ENCODE results near the gene IL6ST.
"Not testable (repeated sequence)": the region's sequence is repeated elsewhere in the genome, so short reads cannot be mapped to it uniquely, and the experiment has no call there.

IL6ST gene

GRCh38 chr5:55969956-55970355, 24.8 kb downstream of the IL6ST start:
- peaks cover 5% of the 10 kb centered on the region for H3K36me3 ChIP-seq (ENCODE audit: low read depth)
- DNase-seq (ENCODE audit: low spot score) = no peak

DNA sequence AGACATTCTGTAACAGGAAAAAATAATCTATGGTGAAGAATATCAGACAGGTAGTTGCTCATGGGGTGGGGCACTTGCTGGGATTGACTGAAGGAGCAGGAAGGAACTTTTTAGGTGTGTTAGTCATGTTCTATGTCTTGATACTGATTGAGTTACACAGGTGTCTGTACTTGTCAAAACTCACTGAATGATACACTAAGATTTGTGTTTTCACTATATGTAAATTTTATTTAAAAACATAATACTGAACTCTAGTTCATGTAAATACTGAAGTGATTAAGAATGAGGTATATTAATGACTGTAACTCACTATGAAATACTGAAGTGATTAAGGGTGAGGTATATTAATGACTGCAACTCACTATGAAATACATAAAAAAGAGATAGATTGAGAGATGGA, 28.5 kb downstream of the IL6ST start:
- peaks cover 24% of the 10 kb centered on the region for H3K36me3 ChIP-seq (ENCODE audit: low read depth)
- H3K4me3 ChIP-seq (ENCODE audit: severe bottlenecking) = no peak overlapping the region
- no peaks in the 10 kb centered on the region for H3K9me3 ChIP-seq (ENCODE audit: severe bottlenecking)
- TF ChIP-seq CTCF (IDR thresholded peaks at IDR 0.05; ENCODE audit: poor library complexity, severe bottlenecking) = no peak
- H3K4me1 ChIP-seq (ENCODE audit: insufficient read depth, poor library complexity, severe bottlenecking) = peaks cover 9% of the 10 kb centered on the region
- ATAC-seq (ENCODE audit: low read depth) = peak; percentile 98
- no peak for DNase-seq (ENCODE audit: low spot score)
- H3K27me3 ChIP-seq (ENCODE audit: insufficient read depth, poor library complexity, severe bottlenecking) = no peaks in the 10 kb centered on the region
- H3K27ac ChIP-seq (ENCODE audit: poor library complexity, severe bottlenecking) = no peak overlapping the region

More at GRCh38 chr5:55969956-55970355, 24.8 kb downstream of the IL6ST start:
- Histone ChIP-seq H3K27ac (ENCODE audit: poor library complexity, severe bottlenecking) (no peak overlapping the region), H3K9me3 (ENCODE audit: severe bottlenecking) (no peaks in the 10 kb centered on the region), H3K4me3 (ENCODE audit: severe bottlenecking) (no peak overlapping the region), H3K4me1 (ENCODE audit: insufficient read depth, poor library complexity, severe bottlenecking) (peaks cover 9% of the 10 kb centered on the region), H3K27me3 (ENCODE audit: insufficient read depth, poor library complexity, severe bottlenecking) (no peaks in the 10 kb centered on the region)
- TF ChIP-seq CTCF (IDR thresholded peaks at IDR 0.05; ENCODE audit: poor library complexity, severe bottlenecking) = no peak
- ATAC-seq (ENCODE audit: low read depth) = peak; percentile 54; the same call in 1 of the 3 replicates

- Histone ChIP-seq H3K9me3 (ENCODE audit: severe bottlenecking) (no peaks in the 10 kb centered on the region), H3K4me1 (ENCODE audit: insufficient read depth, poor library complexity, severe bottlenecking) (peaks cover 9% of the 10 kb centered on the region), H3K27me3 (ENCODE audit: insufficient read depth, poor library complexity, severe bottlenecking) (no peaks in the 10 kb centered on the region), H3K36me3 (ENCODE audit: low read depth) (peaks cover 27% of the 10 kb centered on the region), H3K27ac (ENCODE audit: poor library complexity, severe bottlenecking) (no peak overlapping the region), H3K4me3 (ENCODE audit: severe bottlenecking) (no peak overlapping the region)
- TF ChIP-seq CTCF (IDR thresholded peaks at IDR 0.05; ENCODE audit: poor library complexity, severe bottlenecking) = no peak
- ATAC-seq (ENCODE audit: low read depth) (no peak), DNase-seq (ENCODE audit: low spot score) (no peak)
These were observed 29.2 kb downstream of the IL6ST start for GRCh38 chr5:55965525-55965924.

GRCh38 chr5:55960779-55961178, 34.0 kb downstream of the IL6ST start:
- ATAC-seq (ENCODE audit: low read depth) (no peak), DNase-seq (ENCODE audit: low spot score) (no peak)
- H3K27me3 ChIP-seq (ENCODE audit: insufficient read depth, poor library complexity, severe bottlenecking) = no peaks in the 10 kb centered on the region
- peaks cover 55% of the 10 kb centered on the region for H3K36me3 ChIP-seq (ENCODE audit: low read depth)
- H3K4me3 ChIP-seq (ENCODE audit: severe bottlenecking) = no peak overlapping the region
- peaks cover under 1% of the 10 kb centered on the region for H3K4me1 ChIP-seq (ENCODE audit: insufficient read depth, poor library complexity, severe bottlenecking)
- no peak overlapping the region for H3K27ac ChIP-seq (ENCODE audit: poor library complexity, severe bottlenecking)
- H3K9me3 ChIP-seq (ENCODE audit: severe bottlenecking) = no peaks in the 10 kb centered on the region
- TF ChIP-seq CTCF (IDR thresholded peaks at IDR 0.05; ENCODE audit: poor library complexity, severe bottlenecking) = no peak

- no peaks in the 10 kb centered on the region for H3K27me3 ChIP-seq (ENCODE audit: insufficient read depth, poor library complexity, severe bottlenecking)
- DNase-seq (ENCODE audit: low spot score) (no peak), ATAC-seq (ENCODE audit: low read depth) (no peak)
- no peaks in the 10 kb centered on the region for H3K9me3 ChIP-seq (ENCODE audit: severe bottlenecking)
- H3K27ac ChIP-seq (ENCODE audit: poor library complexity, severe bottlenecking) = no peak overlapping the region
- H3K4me3 ChIP-seq (ENCODE audit: severe bottlenecking) = no peak overlapping the region
- peaks cover 70% of the 10 kb centered on the region for H3K36me3 ChIP-seq (ENCODE audit: low read depth)
- no peaks in the 10 kb centered on the region for H3K4me1 ChIP-seq (ENCODE audit: insufficient read depth, poor library complexity, severe bottlenecking)
- no peak for TF ChIP-seq CTCF (IDR thresholded peaks at IDR 0.05; ENCODE audit: poor library complexity, severe bottlenecking)
These were observed 35.6 kb downstream of the IL6ST start for GRCh38 chr5:55959208-55959607.

DNA sequence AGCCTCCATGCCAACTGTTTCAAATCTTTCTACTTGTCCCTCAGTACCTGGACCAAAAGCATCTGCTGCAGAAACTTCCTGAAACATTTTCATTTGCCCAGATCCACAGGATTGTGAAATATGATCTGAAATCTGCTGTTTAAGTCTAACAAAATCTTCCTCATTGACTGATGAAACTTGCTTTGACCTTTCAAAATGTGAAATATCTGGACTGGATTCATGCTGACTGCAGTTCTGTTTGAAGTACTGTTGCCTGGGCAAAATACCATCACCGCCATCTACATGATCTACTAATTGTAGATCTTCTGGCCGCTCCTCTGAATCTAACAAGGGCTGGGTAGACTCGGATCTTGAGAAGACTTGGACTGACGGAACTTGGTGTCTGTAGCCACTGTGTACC, 53.6 kb downstream of the IL6ST start:
- H3K27me3 ChIP-seq (ENCODE audit: insufficient read depth, poor library complexity, severe bottlenecking); DNase-seq (ENCODE audit: low spot score); H3K4me3 ChIP-seq (ENCODE audit: severe bottlenecking); H3K9me3 ChIP-seq (ENCODE audit: severe bottlenecking); H3K4me1 ChIP-seq (ENCODE audit: insufficient read depth, poor library complexity, severe bottlenecking); ATAC-seq (ENCODE audit: low read depth); H3K27ac ChIP-seq (ENCODE audit: poor library complexity, severe bottlenecking): not testable (repeated sequence)
- peaks cover 71% of the 10 kb centered on the region for H3K36me3 ChIP-seq (ENCODE audit: low read depth)

DNA sequence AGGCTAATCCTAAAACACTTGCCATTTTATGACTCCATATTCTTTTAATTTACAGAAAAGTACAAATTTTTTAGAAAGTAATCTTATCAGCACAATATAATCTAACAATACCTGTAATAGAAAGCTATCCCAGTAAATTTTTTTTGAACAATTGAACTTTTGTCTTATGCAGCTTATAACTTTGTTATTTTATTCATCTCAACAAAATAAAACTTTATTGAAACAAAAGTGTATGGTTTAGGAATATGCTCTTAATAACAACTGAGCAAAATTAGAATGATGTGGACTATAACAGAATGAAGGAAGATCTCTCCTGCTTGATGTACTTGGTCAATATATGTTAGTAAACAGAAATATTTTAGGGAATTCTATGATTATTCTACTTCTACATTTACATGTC, 57.2 kb downstream of the IL6ST start:
- not testable (repeated sequence) for H3K9me3 ChIP-seq (ENCODE audit: severe bottlenecking); H3K27me3 ChIP-seq (ENCODE audit: insufficient read depth, poor library complexity, severe bottlenecking); H3K4me1 ChIP-seq (ENCODE audit: insufficient read depth, poor library complexity, severe bottlenecking); H3K4me3 ChIP-seq (ENCODE audit: severe bottlenecking); H3K27ac ChIP-seq (ENCODE audit: poor library complexity, severe bottlenecking); DNase-seq (ENCODE audit: low spot score); ATAC-seq (ENCODE audit: low read depth)
- peaks cover 48% of the 10 kb centered on the region for H3K36me3 ChIP-seq (ENCODE audit: low read depth)

Measured in RWPE2 (cell line).